GM03348 (cell line): ENCODE results near the gene ONECUT3.
A peak's percentile ranks its signal among the peaks of the same experiment; 100 is the strongest.

Source experiments
- DNase-seq: peaks from one replicate; pipeline ENCODE4 v3.0.0; 2012; ENCODE audit warnings: low spot score

ONECUT3 gene

DNA sequence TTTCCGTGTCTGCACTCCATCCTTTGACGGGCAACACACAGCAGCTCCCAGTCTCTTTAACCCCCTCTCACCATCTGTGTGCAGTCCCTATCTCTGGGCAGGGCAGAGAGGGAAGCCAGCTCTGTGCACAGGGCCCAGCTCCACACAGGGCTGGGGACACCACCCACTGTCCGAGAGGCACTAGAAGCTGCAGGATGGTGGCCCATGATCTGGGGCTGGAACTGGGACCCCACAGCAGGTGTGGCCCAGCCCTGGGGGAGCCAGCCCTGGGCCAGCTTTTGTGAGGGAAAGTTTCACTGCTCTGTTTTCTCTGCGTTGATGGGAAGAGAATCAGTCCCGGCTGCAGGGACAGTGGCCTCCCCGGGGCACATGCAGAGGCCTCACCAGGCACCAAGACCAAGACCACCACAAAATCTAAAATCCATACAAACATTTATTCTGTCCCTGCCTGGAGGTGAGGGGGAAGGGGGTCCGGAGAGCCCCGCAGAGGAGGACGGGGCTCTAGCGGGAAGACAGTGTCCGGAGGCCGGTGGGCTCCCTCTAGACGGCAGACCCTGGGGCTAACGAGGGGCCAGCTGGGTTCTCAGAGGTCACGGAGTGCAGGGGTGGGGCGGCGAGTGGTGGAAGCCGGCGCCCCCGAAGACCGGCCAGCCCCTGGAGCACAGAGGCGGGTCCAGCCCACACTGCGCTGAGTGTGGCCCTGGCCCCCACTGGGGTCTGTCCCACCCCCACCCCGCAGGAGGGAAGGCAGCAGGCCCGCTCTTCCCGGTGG lies 61.7 kb downstream of the ONECUT3 start:
- DNase-seq = no peak

DNA sequence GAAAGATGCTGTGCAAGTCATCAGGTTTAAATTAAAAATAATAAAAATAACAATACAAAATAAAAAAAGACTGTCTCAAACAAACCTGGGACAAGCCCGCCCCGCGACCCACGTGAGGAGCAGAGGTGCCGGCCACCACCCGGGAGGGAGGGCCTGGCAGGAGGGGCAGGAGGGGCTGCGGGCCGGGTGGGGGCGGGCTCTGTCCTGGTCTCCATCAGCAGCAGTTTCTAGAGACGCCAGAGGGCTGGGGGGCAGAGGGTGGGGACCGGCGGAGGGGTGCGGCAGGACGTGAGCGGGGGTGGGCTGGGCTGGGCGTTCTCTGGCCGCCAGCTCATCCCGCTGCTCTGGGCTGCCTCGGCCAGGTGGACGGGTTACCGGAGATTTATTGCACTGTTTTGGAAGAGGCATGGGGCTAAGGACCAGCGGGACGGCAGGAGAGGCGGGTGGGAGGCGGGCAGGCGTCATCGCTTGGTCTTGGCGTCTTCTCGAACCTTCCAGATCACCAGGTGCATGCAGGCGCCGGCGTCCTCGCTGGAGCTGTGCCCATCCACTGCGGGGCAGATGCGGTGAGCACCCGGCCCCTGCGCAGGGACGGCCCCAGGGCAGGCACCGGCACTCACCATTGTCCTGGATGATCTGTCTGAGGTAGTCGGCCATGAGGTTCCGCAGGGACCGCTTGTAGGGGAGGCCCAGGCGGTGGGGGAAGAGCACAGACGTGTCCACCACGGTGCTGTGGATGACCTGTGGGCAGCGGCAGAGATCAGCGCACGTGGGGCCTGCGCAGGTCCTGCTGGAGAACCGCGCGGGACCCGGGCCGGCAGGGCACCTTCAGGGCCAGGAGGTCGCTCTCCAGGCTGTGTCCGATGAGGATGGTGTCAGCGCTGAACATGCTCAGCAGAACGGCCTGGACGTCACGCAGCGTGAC lies 62.6 kb downstream of the ONECUT3 start:
- DNase-seq = no peak

DNA sequence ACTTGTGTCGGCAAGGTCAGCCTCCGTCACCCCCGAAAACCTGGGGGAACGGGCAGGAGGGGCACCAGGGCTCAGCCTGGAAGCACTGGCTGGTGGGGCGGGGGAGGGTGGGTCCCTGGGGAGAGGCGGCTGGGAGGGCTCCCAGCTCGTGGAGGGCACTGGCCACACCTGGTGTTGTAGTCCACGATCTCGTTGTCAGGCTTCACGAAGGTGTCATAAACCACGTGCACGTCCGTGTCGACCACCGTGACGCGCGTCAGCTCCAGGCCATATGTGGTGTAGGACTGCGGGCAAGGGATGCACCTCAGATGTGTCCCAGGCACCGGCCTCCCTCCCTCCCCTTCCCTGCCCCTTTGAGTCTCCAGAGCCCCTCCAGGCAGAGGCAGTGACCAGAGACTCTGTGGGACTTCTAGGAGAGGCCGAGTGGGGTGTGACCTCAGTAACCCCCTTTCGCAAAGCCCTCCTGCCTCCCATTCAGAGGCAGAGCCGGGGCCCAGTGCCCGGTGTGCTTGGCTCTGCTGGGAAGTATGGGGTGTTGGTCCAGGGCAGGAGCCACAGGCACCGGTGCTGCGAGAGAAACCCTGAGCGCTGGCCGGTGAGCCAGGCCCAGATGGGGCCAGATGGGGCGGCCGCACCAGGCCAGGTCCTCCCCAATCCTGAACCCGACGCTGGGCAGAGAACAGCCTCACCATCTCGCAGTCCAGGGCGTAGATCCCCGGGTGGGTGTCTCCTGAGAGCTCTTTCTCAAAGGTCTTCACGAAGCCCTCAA lies 63.4 kb downstream of the ONECUT3 start:
- DNase-seq = no peak

DNA sequence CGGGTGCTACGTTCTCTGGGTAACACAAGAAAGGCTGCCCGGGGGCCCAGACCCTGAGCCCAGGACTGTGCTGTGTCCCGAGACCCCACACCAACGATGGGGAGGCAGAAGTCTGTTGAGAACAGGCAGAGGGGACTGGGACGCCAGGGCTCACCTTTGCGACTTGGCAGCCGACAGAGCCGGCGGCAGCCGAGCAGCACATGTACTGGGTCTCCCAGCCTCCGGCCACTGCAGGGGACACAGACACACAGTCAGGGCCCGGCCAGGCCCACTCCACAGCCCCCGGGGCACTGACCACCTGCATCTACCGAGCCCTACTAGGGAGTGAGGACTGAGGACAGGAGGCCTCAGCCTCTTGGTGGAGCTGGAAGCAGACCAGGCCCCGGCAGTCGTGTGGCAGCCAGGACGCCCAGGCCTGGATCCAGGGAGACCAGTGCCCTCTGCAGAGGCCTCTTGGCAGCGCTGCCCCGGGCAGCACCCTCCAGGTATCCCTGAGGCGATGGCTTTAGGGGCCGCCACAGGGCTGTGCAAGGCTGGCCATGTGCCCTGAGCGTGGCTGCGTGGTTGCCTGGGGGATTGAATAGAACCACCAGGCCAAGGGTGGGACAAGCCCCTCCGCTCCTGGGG lies 64.4 kb downstream of the ONECUT3 start:
- no peak for DNase-seq

DNA sequence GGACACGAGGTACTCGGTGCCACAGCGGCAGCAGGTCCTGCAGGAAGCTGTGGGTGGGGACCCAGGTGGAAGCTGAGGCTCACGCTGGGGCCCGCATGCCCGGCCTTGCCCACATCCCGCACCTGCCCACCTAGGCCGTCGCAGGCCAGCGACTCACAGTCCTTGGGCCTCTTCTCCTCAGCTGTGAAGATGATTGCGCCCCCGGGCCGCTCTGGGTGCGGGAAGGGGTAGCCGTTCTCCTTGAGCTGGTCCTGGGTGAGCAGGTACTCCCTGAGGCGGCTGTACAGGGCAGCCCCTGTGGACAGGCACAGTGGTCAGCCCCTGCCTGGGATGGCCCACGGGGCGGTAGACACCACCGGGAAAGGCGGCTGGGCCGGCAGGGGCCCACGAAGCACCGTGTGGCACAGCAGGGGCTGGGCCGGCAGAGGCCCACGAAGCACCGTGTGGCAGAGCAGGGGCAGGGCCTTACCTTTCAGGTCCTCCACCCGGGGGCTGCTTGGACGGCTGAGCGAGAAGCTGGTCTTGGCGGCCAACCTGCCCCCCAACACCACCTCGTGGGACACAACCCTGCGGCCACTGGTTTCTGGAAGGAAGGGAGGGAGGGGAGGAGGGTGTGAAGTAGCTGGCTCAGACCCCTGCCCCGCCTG lies 65.4 kb downstream of the ONECUT3 start:
- no peak for DNase-seq

DNA sequence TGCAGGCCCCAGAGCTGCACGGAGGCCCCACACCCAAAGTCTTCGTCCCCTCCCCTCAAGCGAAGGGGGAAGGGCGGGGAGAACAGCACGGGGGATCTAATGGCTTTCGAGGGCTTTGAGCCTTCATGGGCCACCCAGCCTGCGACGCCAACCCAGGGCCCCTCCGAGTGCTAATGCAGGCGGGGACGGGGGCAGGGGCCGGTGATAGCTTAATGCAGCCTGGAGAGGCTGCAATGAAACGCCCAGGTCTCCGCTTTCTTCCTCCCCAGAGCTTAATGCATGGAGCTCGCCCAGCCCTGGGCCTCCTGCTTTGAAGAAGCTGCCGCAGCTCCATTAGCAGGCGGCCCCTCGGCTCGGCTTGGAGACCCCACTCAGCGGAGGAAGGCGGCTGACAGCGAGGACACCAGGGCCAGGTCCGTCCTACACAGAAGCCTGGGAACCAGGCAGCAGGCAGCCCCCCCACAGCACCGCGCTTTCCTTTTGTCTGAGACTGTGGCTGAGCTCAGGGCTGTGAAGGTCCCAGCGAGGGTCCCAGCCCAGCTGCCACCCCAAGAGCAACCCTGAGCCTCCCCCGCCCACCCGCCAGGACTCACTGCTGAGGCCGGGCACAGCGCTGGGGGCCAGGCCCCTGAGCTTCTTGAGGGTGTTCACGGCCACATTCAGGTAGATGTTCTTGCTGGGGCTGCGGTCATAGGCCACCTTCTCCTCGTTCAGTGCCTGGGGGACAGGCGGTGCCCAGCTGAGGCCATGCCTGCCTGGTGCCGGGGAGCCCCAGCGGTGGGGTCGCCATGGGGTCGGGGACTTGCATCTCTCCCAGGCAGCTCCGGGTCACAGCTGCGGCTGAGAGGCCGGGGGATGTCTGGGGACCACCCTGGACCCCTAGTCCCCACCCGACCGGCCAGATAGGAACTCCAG lies 66.3 kb downstream of the ONECUT3 start:
- no peak for DNase-seq

DNA sequence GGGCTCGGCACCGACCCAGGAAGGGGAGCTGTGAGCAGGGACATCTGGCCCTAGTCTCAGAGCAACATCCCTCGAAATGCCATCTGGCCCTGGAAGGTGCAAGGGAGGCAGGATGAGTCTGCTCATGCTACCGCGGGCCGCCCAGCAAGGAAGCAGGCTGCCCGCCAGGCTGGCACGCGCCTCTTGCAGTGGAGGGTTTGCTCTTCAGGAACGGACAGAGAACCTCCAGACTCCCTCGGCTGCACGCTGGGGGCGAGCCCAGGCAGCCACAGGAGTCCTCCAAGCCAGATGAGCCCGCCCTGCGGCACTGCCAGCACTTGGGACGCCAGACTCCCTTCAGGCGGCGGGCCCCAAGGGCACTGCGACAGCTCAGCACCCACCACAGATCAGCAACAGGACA lies 68.9 kb downstream of the ONECUT3 start:
- no peak for DNase-seq

DNA sequence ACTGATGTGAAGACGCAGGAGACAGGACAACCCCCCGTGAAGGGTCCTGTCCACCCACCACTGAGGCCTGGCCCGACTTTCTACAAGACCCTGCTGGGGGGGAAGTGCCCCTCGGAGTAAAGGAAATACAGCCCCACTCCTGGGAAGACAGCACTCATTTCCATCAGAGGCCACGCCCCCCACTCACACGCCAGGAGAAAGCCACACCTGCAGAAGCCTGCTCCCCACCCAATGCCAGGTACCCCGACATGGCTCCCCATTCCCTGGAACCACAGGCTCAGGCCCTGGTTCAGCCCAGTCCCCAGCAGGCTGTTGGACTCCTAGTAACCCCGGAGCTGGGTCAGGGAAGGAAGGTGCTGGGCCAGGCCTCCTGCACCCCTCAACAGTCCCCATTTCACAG lies 69.7 kb downstream of the ONECUT3 start:
- no peak for DNase-seq

DNA sequence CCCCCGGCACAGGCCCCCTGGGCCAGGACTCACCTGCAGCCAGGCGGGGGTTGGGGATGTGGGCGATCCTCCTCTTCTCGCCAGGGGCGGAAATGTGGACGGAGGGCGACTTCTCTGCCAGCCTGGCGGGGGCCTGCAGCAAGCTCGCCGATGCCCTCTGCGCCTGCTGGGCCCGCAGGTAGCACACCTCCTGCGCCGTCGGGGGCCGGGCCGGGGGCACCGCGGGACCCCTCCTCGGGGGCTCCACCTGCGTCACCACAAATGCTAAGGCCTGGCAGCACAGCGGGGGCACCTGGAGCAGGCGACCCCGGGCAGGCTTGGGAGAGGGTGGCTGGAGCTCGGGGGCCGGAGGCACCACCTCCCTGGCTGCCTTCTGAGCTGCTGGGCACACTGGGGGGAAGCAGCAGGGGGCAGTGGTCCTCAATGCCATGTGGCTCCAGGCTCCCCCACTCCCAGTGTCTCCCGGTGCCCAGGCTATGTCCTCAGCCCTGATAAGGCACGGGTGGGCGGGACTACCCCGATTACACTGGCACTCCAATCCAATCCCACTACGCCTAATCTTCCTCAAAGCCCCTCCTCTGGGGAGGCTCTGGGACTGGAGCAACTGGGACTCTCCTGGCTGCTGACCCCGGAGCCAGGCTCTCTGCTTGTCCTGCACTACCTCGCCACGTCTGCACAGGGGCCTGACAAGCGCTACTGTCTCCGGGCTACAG lies 70.4 kb downstream of the ONECUT3 start:
- DNase-seq = no peak

DNA sequence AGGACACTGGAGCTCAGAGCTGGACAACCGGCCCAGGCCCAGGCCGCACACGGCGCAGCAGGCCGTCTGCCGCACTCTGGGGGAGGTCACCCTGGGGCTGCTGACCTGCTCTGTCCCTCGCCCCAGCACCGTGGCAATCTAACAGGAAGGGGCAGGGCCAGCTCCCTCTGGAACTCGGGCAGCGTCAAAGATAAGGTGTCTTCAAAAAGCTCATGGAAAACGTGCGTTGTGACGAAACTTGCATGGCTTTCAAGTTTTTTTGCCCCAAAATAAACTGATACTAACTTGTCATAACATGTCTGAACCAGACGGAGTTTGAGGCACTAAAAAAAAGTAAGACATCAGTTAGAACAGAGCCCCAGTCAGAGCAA lies 70.9 kb downstream of the ONECUT3 start:
- DNase-seq = no peak

DNA sequence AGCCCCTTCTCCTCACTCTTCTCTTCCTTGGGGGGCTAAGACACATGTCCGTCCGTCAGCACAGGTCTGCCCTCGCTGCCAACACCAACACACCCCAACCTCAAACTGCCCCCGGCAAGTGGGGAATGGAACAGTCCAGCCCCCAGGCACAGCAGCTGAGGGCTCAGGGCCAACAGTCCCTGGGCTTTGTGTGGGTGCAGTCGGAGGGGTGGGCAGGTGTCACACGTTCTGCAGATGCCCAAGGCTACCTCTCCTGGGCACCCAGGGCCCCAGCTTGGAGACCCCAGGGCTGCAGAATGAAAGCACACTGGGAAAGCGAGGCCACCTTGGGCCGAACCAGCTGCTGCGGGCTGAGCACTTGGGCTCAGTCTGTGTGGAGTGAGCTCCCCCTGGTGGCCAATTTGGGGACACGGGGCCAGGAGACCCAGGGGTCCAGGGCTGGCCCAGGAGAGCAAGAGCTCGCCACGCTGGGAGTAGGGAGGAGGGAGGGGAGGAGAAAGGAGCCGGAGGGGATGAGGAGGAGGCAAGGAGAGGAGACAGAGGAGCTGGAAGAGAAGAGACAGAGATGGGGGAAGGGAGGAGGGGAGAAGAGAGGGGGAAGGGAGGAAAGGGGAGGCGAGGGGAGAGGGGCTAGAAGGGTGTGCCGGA lies 72.7 kb downstream of the ONECUT3 start:
- DNase-seq = peak; percentile 94

DNA sequence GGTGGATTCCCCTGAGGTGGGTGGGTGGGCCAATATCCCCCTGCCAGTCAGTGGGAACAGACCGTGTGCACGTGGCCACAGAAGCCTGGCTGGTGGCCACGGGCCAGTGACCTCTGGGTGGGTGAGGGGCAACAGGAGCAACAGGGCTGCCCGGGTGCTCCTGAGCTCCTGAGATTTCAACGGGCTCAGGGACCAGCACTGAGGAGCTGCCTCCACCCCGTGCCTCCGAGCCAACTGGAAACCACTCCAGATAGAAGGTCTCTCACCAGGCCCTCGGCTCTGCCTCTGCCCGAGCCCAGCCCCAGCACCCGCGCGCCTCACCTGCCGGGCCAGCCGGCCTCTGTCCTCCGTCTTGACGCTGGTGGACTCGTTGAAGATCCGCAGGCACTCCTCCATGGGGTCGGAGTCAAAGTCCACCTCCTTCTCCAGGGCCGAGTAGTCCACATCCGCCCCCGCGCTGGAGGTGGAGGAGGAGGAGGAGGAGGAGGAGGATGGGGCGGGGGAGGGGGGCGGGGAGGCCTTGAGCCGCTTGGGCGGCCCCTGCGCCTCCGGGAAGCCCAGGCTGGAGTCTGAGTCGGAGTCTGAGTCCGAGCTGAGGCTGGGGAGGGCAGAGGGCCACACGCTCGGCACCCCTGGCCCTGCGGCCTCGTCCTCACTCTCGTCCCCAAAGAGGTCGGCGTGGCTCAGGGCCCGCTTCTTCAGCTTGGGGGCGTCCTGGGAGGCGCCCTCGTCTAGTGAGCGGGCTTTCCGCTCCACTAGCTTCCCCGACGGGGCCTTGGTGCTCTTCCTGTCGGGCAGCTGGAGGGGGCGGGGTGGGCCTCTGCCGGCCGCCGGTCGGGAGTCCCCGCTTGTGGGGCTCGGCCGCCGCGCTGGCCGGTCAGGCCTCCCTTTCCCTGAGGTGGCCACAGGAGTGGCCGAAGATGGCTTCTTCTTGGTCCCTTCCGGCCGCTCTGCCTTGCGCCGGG lies 73.5 kb downstream of the ONECUT3 start:
- no peak for DNase-seq

DNA sequence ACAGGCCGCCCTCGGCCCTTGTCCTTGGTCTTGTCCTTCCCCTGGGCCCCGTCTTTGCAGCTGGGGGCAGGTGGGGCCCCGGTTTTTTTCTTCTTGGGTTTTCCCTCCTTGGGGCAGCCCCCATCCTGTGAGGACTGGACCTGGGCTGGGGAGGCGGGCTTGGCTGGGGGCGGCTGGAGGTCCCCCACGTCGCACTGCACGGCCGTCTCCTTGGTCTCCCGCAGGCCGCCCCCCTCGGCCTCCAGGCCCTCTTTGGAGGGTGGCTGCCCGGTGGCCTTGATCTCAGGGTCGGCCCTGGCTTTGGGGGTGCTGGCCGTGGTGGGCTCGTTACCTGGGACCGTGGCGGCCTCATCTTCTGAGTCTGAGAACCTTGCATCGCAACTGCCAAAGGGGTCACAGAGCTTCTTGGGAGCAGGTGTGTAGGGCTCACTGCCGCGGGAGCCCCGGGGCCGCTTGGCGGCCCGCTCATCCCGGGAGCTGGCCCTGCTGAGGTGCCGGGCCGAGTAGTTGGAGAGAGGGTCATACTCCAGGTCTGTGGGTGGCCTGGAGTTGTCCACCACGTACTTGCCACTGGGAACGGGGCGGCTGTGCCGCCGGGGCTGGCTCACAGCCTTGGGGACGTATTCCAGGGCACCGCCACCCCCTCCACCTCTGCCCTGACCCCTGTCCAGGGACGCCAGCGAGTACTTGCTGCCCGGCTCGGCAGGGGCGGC lies 74.4 kb downstream of the ONECUT3 start:
- no peak for DNase-seq

DNA sequence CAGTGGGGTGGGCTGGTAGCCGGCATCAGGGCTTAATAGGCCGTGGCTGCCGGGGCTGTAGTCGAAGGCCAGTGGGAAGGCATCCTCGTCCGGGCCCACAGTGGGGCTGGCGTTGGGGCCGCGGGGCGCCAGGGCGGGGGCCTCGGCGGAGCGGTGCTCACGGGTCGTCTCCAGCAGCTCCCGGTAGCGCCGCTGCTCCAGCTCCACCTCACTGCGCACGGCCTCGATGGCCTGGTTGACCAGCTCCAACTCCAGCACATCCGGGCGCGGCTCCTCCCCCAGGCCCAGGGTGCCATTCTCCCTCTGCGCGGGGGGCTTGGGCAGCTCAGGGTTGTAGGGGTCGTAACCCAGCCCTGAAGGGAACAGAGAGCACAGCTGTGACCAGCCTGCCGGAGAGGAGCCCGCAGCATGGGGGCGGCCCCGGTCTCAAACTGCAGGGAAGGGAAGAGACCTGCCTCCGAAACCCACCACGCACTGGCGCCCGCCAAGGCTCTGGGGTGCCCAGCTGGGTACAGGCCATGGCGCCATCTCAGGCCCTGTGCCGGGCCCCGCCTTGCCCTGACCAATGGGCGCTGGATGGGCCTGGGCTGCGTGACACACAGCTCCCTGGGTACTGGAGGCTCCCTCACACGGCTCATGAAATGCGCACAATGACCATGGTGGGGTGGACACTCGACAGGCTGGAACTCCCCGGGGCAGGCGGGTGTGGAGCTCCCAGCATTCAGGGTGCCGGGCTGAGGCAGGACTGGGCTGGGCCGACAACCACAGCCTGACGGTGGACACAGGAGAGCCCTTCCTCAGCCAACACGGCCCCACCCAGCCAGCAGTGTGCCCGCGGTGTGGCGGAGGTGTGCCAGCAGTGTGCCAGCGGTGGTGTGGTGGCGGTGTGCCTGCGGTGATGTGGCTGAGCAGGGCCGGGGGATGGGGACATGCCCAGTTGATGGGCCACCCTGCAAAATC lies 75.3 kb downstream of the ONECUT3 start:
- DNase-seq = no peak

DNA sequence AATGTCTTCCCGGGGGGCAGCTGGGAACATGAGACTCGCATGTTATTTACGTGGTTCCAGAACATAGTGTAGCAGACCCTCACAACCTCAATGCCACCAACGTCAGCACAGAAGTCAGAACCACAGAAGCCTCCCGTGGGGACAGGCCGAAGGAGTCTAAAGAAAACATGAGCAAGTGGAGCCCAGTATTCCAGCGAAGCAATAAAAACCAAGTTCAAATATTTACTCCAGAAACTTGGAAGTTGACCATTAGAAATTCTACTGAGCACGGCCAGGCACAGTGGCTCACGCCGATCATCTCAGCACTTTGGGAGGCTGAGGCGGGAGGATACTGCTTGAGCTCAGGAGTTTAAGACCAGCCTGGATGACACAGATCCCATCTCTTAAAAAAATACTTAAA lies 76.7 kb downstream of the ONECUT3 start:
- no peak for DNase-seq

DNA sequence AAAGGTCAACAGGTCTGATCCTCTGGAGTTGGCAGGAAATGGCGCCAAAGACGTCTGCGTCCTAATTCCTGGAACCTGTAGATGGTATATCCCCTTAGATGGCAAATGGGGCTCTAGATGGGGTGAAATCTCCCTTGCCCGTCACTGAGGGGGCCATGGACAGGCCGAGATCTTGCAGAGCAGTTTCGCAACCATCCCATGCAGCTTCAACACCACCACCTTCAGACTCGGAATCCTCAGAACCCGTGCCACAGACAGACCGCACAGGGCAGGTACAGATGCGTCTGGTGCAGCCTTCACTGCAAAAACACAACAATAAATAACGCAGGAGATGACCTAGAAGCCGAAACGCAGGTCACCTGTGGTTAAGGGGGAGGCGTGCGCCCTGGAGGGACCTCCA lies 77.3 kb downstream of the ONECUT3 start:
- DNase-seq = no peak
